Muscle layer of duodenum (tissue), 2 donors: ENCODE data around the gene NBPF9.
"Not testable (repeated sequence)": the region's sequence is repeated elsewhere in the genome, so short reads cannot be mapped to it uniquely, and the experiment has no call there.

Source experiments
- H3K27ac ChIP-seq: one replicate; pipeline ENCODE4 v1.7.0; 2013; ENCODE audit warnings: mild to moderate bottlenecking, low read length
- H3K27me3 ChIP-seq: one replicate; pipeline ENCODE4 v1.7.0; 2013; ENCODE audit warnings: low read depth, mild to moderate bottlenecking, control low read depth, low read length
- H3K36me3 ChIP-seq, 2 donors: one replicate each; pipeline ENCODE4 v1.7.0; 2013; ENCODE audit warnings: low read length in 2 of 2, control low read depth in 1 of 2, mild to moderate bottlenecking in 1 of 2; ENCODE audit not compliant: insufficient read depth in 2 of 2, control insufficient read depth in 1 of 2
- H3K4me1 ChIP-seq, 2 donors: one replicate each; pipeline ENCODE4 v1.7.0; 2013; ENCODE audit warnings: low read length in 2 of 2, mild to moderate bottlenecking in 2 of 2, control low read depth in 1 of 2, moderate library complexity in 1 of 2; ENCODE audit not compliant: insufficient read depth in 2 of 2, control insufficient read depth in 1 of 2
- H3K4me3 ChIP-seq, 2 donors: one replicate each; pipeline ENCODE4 v1.7.0; 2013; ENCODE audit warnings: low read length in 2 of 2, low read depth in 1 of 2, mild to moderate bottlenecking in 1 of 2
- H3K9me3 ChIP-seq, 2 donors: one replicate each; pipeline ENCODE4 v1.7.0; 2013; ENCODE audit warnings: low read length in 2 of 2, control low read depth in 1 of 2, mild to moderate bottlenecking in 1 of 2; ENCODE audit not compliant: control insufficient read depth in 1 of 2
- donor health status: healthy.

Gene NBPF9

GRCh38 chr1:149098276-149098675, 5.1 kb downstream of the NBPF9 start:
- not testable (repeated sequence) for H3K27ac ChIP-seq, H3K36me3 ChIP-seq, H3K9me3 ChIP-seq, H3K27me3 ChIP-seq, H3K4me1 ChIP-seq, H3K4me3 ChIP-seq

GRCh38 chr1:149093155-149093554, 10.2 kb downstream of the NBPF9 start:
- not testable (repeated sequence) for H3K27ac ChIP-seq, H3K36me3 ChIP-seq, H3K4me3 ChIP-seq, H3K27me3 ChIP-seq, H3K9me3 ChIP-seq, H3K4me1 ChIP-seq

- H3K27ac ChIP-seq, H3K4me3 ChIP-seq, H3K36me3 ChIP-seq, H3K9me3 ChIP-seq, H3K27me3 ChIP-seq, H3K4me1 ChIP-seq: not testable (repeated sequence)
Measured at GRCh38 chr1:149075505-149076127, 27.7 kb downstream of the NBPF9 start.

DNA sequence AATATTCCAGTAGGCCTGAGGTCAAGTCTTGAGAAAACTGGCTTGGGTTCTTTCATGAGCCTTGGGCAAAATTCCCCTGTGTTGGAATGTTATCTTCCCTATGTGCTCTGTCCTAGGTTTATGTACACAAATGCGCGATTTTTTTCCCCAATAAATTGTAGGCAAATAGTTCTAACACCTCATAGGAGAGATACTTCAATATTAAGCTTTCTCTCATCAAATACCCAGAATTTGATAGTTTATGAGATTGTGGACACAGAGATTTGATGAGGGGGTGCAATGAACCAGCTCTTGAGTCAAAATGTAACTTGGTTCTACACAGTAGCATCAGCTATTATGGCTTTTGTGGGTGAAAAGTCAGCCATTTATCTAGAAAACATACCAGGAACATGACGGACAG, 38.7 kb downstream of the NBPF9 start:
- H3K4me1 ChIP-seq, H3K4me3 ChIP-seq, H3K27me3 ChIP-seq, H3K36me3 ChIP-seq, H3K9me3 ChIP-seq, H3K27ac ChIP-seq: not testable (repeated sequence)

GRCh38 chr1:149043056-149043455, 60.3 kb downstream of the NBPF9 start:
- H3K27me3 ChIP-seq, H3K4me3 ChIP-seq: not testable (repeated sequence)

DNA sequence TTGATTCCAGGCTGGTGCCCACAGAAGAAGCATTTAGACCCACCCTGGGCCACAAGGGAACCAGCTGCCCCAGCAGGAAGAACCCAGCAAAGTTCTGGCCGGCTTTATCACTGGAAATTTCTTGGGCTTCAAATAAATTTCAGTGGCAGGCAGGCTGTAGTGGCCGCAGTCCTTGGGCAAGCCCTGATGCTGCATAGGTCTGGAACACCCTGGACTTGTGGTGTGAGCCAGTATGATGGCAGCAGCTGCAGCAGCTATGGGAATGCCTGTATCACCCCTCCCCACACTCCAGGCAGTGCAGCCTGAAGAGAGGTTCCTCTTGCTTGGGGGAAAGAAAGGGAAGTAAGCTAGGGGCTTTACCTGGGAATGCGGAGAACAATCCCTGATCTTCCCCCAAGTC, 69.4 kb downstream of the NBPF9 start:
- not testable (repeated sequence) for H3K36me3 ChIP-seq, H3K4me1 ChIP-seq, H3K27me3 ChIP-seq, H3K4me3 ChIP-seq, H3K27ac ChIP-seq, H3K9me3 ChIP-seq

More at GRCh38 chr1:149043056-149043455, 60.3 kb downstream of the NBPF9 start:
- not testable (repeated sequence) for H3K4me1 ChIP-seq, H3K36me3 ChIP-seq, H3K27ac ChIP-seq, H3K9me3 ChIP-seq

DNA sequence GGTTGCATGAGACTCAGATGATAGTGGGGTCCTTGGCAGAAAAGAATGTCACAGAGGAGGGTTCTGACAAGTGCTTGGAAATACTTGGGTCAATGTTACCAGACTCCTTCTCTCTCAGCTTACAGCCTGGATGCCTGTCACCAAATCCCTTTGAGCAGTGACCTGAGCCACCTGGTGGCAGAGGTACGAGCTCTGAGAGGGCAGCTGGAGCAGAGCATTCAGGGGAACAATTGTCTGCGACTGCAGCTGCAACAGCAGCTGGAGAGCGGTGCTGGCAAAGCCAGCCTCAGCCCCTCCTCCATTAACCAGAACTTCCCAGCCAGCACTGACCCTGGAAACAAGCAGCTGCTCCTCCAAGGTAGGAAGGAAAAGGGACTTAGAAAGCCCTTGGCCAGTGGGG, 79.0 kb downstream of the NBPF9 start:
- not testable (repeated sequence) for H3K4me1 ChIP-seq, H3K4me3 ChIP-seq

GRCh38 chr1:149018577-149018976, 84.8 kb downstream of the NBPF9 start:
- H3K4me1 ChIP-seq, H3K9me3 ChIP-seq, H3K36me3 ChIP-seq, H3K4me3 ChIP-seq, H3K27me3 ChIP-seq, H3K27ac ChIP-seq: not testable (repeated sequence)

More for the DNA sequence above, 79.0 kb downstream of the NBPF9 start:
- H3K27me3 ChIP-seq, H3K36me3 ChIP-seq, H3K27ac ChIP-seq, H3K9me3 ChIP-seq: not testable (repeated sequence)

- not testable (repeated sequence) for H3K27ac ChIP-seq, H3K36me3 ChIP-seq, H3K4me3 ChIP-seq, H3K4me1 ChIP-seq, H3K9me3 ChIP-seq, H3K27me3 ChIP-seq
Measured at GRCh38 chr1:149016626-149017025, 86.7 kb downstream of the NBPF9 start.

GRCh38 chr1:149015522-149015921, 87.8 kb downstream of the NBPF9 start:
- H3K4me3 ChIP-seq, H3K9me3 ChIP-seq, H3K27me3 ChIP-seq, H3K27ac ChIP-seq, H3K36me3 ChIP-seq, H3K4me1 ChIP-seq: not testable (repeated sequence)

DNA sequence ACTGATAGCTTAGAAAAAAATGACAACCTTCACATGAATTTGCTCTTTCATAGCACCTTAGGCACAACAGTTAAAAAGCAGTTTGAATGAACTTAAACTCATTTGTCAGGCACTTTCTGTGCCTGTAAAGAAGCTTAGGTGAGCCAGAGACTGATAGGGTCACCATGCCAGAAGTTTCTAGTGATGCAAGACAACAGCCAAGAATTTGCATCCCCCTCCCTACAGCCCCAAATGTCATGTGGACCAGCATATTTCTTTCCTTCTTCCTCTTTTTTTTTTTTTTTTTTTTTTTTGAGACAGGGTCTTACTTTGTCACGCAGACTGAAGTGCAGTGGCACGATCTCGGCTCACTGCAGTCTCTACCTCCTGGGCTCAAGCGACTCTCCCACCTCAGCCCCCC, 89.8 kb downstream of the NBPF9 start:
- not testable (repeated sequence) for H3K4me3 ChIP-seq

GRCh38 chr1:149012599-149012998, 90.8 kb downstream of the NBPF9 start:
- H3K4me3 ChIP-seq, H3K36me3 ChIP-seq, H3K4me1 ChIP-seq, H3K27me3 ChIP-seq, H3K27ac ChIP-seq, H3K9me3 ChIP-seq: not testable (repeated sequence)

More for the DNA sequence above, 89.8 kb downstream of the NBPF9 start:
- not testable (repeated sequence) for H3K27me3 ChIP-seq, H3K27ac ChIP-seq, H3K9me3 ChIP-seq, H3K4me1 ChIP-seq, H3K36me3 ChIP-seq
